PFSK-1 (cell line): ENCODE data around the gene NCK2.

Experiments
- POLR2AphosphoS5 ChIP-seq: IDR thresholded peaks from 2 replicates; pipeline ENCODE4 v1.6.1; 2012; ENCODE audit warnings: low read depth, mild to moderate bottlenecking, control low read depth, low read length, moderate library complexity
- REST ChIP-seq, 2 experiments: IDR thresholded peaks; 2 replicates each; pipeline versions ENCODE4 v1.6.1 to v1.8.0; 2011 to 2012; ENCODE audit warnings: low read depth in 2 of 2, low read length in 2 of 2, control low read depth in 1 of 2, inconsistent platforms in 1 of 2, mild to moderate bottlenecking in 1 of 2, moderate library complexity in 1 of 2; ENCODE audit not compliant: insufficient read depth in 1 of 2

DNA sequence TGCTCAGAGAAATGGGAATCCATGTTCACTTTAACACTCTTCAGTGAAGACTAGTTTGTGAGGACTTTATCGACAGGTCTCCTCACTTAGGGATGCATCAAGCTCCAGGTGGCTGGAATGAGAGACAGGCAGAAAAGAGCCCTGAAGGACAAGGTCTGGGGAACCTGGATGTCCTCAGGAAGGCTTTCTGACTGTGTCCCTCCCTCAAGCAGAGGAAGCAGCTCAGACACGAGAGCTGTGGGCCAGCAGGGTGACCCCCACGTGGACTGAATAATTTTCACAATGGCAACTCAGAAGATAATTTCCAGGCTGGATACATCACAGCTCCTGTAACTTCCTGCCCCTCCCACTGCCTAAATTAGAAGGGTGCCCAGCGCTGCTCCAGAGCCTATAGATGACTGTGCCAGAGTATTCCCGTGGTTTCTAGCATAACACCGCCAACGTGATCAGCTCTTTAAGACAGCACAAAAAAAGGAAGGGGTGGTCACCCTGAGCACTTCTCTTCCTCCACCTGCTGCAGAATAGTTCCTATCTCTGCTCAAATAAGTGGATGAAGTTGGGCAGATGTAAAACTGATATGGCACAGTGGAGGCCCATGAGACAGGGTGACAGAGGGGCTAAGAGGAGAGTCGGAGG is 25.7 kb upstream of the NCK2 start:
- TF ChIP-seq POLR2AphosphoS5 (no peak), REST (IDR thresholded peaks at IDR 0.05; ENCODE audit: insufficient read depth in 1 of 2, low read depth in 2 of 2, low read length in 2 of 2) (no peak)
